ENCODE results near the gene SPSB3.
A peak's percentile ranks its signal among the peaks of the same experiment; 100 is the strongest.

SPSB3 gene

GRCh38 chr16:1788708-1789100 lies 6.3 kb upstream of the SPSB3 start:
- no peak overlapping the region for H3K4me3 ChIP-seq (ENCODE audit: low read depth, low read length)
- no peak for TF ChIP-seq CTCF (IDR thresholded peaks at IDR 0.05; ENCODE audit: low read depth, low read length, missing control alignments)
- DNase-seq (ENCODE audit: low read depth), result no peak
- in situ Hi-C loops (cut with HindIII; ENCODE audit: low sequenced_read_pairs), result no loop called here

- no peak overlapping the region for H3K4me3 ChIP-seq (ENCODE audit: low read depth, low read length)
- DNase-seq (ENCODE audit: low read depth), result no peak
- no peak for TF ChIP-seq CTCF (IDR thresholded peaks at IDR 0.05; ENCODE audit: low read depth, low read length, missing control alignments)
- in situ Hi-C loops (cut with HindIII; ENCODE audit: low sequenced_read_pairs), result no loop called here
Observed at GRCh38 chr16:1788095-1788707, 5.8 kb upstream of the SPSB3 start.

GRCh38 chr16:1787322-1788094 lies 5.1 kb upstream of the SPSB3 start:
- no peak overlapping the region for H3K4me3 ChIP-seq (ENCODE audit: low read depth, low read length)
- DNase-seq (ENCODE audit: low read depth), result no peak
- in situ Hi-C loops (cut with HindIII; ENCODE audit: low sequenced_read_pairs), result no loop called here

GRCh38 chr16:1787056-1787321 lies 4.6 kb upstream of the SPSB3 start:
- in situ Hi-C loops (cut with HindIII; ENCODE audit: low sequenced_read_pairs), result no loop called here

More at GRCh38 chr16:1787322-1788094, 5.1 kb upstream of the SPSB3 start:
- no peak for TF ChIP-seq CTCF (IDR thresholded peaks at IDR 0.05; ENCODE audit: low read depth, low read length, missing control alignments)

GRCh38 chr16:1786242-1787055 lies 4.1 kb upstream of the SPSB3 start:
- DNase-seq (ENCODE audit: low read depth), result no peak
- in situ Hi-C loops (cut with HindIII; ENCODE audit: low sequenced_read_pairs), result no loop called here
- TF ChIP-seq CTCF (IDR thresholded peaks at IDR 0.05; ENCODE audit: low read depth, low read length, missing control alignments), result peak; percentile 17
- no peak overlapping the region for H3K4me3 ChIP-seq (ENCODE audit: low read depth, low read length)

More at GRCh38 chr16:1787056-1787321, 4.6 kb upstream of the SPSB3 start:
- no peak overlapping the region for H3K4me3 ChIP-seq (ENCODE audit: low read depth, low read length)
- no peak for TF ChIP-seq CTCF (IDR thresholded peaks at IDR 0.05; ENCODE audit: low read depth, low read length, missing control alignments)
- DNase-seq (ENCODE audit: low read depth), result no peak

GRCh38 chr16:1785846-1786170 lies 3.4 kb upstream of the SPSB3 start:
- in situ Hi-C loops (cut with HindIII; ENCODE audit: low sequenced_read_pairs), result no loop called here
- DNase-seq (ENCODE audit: low read depth), result no peak
- H3K4me3 ChIP-seq (ENCODE audit: low read depth, low read length), result no peak overlapping the region
- TF ChIP-seq CTCF (IDR thresholded peaks at IDR 0.05; ENCODE audit: low read depth, low read length, missing control alignments), result no peak

All from astrocyte of the cerebellum (primary cell).